ENCODE results near the gene UBL4B.
A peak's percentile ranks its signal among the peaks of the same experiment; 100 is the strongest.

UBL4B gene

DNA sequence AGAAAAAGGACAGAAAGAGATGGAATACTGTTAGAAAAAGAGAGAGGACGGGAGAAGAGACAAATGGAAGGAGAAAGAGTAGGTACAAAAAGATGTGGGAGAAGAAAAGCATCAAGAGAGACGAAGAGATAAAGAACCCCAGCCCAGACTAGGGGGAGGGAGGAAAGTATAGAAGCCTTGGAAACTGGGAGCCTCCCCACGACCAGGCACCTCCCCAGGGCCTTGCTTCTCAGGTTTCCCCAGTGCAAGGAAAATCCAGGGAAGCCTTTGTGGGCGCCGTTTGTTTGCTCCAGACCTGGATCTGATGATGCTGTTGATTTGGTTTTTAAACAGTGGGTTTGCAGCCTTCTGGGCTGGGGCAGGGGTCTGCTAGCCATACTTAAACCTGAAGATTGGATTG lies 26.6 kb upstream of the UBL4B start:
- no peak for DNase-seq (ENCODE audit: low read depth)

DNA sequence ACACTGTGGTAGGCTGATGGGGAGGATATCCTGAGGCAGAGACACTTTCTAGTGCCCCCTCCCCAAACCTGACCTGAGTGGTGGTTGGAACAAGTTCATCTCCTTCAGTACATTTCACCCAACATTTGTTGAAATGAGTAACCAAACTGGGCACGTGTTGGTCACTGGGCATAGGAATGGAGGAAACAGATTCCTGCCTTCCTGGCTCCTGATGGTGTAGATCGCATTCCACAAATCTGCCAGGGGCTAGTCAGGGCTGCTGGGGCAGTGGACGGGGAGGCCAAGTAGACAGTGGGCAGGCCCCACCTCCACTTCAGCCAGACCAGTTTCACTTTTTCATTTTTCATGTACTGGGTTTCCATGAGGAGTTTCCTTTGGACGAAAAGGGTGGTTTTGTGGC lies 25.3 kb upstream of the UBL4B start:
- DNase-seq (ENCODE audit: low read depth) = no peak

DNA sequence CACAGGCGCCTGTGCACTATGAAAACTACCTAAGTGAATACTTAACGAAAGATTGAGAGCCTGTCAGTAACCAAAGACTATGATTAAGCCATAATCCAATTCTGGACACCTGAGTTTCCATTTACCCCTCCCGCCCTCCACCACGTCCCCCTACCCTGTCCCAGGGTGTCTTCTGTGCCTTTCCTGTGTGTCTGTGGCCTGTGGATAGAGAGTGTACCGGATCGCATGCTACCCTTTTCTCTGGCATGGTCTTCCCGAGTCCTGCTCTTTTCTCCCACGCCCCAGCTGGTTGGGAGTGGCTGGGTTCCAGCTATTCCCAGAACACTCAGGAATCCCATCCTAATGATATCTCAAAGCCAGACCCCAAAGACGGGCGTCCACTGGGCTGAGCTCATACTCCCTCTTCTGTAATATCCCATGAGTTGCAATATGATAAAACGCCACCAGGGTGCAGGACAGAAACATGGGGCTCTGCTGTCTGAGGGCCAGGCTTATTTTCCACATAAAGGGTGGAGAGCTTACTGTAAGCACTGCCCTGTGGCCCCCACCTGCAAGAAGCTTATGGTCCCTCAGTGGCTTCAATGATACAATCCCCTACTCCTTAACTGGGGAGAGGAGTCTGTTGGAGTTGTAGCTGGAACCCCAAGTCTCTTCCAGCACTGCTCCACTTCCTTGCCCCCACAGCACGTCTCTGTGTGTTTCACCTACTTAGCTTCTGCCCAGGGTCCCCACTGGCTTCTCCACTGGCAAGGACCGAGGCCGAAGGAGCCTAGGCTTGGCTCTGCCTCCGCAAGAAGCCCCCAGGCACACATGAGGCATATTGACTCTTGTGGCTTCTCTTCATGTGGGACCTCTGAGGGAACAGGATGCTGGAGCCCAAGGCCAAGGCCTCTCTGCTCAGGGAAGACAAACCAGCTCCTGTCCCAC lies 24.2 kb upstream of the UBL4B start:
- peak; percentile 27 for DNase-seq (ENCODE audit: low read depth)

DNA sequence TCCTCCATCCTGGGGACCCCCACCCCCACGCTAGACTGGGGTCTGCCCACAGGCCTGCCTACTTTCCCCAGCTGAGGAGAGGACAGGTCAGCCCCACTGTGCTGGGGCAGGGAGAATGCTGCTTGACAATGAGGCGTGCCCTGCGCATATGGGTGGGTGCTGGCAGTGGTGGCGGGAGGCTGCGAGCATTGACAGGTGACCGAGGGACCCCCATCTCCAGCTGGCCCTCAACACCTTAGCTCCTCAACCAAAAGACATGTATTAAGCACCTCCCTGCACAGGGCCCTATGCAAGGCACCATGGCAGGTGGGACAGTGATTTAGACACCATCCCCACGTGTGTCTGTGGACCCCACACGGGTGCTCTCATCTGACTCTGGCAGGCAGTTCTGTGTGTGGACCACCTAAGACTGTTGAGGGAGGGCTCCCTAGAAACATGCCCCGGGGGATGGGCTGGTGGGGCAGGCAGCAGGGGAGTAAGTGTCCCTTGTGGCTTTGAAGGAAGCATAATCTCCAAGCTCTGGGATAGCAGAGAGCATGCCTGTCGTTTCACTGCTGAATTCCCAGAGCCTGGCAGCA lies 23.4 kb upstream of the UBL4B start:
- no peak for DNase-seq (ENCODE audit: low read depth)

DNA sequence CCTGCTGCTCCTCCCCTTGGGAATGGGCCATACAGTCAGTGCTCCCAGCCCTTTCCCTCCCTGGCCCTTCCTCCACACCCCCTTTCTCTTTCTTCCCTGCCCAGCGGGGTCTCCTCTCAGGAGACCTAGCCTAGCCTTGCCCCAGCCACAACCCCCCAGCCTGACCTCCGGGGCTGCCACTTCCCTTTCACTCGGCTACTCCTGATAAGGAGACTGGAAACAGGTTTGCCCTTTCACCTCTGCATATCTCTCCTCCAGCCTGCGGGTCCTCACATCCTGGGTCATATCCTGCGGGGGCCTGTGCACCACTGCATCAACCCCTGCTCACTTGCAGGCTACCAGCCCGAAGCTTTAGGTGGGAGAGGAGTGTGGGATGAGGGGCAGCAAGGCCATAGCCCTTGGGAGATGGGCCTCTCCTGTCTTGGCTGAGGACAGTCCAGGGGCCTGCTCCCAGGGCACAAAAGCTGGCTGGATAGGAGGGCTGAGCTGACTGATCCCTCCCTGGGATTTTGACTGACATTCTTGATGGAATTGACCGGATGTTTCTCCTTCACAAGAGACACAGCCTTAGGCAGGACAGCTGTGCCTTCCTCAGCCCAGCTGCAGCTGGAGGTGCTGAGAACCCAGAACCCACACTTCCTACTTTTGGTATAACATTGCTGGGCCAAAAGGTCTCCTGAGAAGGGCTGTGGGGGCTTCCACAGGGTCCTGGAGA lies 22.5 kb upstream of the UBL4B start:
- DNase-seq (ENCODE audit: low read depth) = no peak

DNA sequence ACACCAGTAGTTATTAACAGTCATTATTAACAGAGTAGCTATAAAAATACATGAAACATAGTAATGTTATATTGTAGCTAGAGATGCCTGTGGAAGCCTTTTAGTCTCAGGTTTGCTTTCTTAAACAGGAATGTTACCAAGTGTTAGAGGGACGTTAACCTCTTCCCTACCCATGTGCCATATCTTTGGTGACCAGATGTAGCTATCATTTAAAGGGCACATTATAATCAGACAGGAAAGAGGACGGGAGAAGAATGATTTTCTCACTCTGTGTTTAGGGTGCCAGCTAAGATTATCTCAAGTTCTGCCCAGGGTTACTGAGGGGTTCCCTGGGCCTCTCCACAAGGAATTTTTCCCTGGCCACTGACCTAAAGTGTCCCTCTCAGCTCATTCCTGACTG lies 20.9 kb upstream of the UBL4B start:
- no peak for DNase-seq (ENCODE audit: low read depth)

DNA sequence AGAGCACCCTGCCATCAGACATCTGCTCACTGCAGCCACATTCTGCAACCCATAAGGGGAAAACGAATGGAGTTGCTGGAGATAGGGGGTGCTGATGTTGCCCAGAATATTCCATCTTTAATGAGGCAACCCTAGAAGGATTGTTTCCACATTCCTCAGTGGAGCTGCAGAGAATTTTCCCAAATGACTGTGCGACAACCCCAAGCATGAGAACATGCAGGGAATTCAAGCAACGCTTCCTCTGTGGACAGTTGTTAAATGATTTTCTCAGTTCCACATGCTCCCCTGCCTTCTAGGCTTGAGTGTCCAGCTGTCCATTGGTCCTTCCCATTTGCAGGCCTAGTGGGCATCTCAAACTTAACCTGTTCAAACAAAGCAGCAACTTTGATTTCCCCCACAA lies 20.5 kb upstream of the UBL4B start:
- DNase-seq (ENCODE audit: low read depth) = no peak

DNA sequence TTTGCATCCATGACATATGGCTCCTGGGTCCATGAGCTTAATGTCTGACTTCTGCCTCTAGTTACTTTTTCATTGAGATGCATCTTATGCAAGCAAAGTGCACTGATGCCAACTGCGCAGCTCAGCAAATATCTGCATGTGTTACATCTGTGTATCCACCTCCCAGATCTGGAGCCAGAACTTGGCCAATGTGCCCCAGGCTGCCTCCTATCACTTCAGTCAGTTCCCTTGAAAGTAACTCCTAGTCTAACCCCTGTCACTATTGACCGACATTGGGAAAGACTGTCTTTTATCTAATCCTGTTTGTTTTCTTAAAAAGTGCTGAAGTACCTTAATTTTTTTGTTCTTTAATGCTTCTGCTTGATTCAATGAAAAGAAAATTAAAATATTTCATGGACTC lies 19.3 kb upstream of the UBL4B start:
- no peak for DNase-seq (ENCODE audit: low read depth)

DNA sequence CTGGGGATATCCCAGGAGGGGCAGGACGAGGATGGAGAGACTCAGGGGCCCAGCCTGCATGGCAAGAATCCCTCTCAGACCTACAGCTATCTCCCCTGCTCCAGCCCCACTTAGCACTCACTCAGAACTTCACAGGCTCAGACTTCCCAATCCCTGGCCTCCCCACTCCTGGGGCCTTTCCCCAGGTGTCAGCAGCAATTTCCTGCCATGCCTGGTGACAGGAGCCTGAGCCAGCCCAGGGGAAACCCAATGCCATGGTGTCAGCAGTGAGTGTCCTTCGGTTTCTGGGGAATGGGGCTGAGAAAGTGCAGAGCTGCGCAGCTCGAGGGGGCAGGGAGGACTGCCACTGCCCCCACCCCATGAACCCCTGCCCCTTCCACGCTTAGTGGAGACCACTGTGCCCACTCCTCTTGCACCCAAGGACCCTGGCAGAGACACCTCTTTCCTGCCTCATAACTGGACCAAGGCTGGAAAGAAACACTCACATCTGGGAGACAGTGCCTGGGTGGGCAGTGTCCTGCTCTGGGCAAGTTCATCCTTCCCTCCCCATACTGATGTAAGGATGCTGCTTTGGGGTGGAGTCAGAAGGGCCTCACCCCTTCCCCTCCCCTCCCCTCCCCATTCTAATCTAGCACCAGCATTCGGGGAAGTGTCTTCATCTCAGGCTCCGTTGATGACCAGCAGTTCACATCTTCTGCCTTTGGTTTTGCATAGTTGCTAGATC lies 17.1 kb upstream of the UBL4B start:
- no peak for DNase-seq (ENCODE audit: low read depth)

DNA sequence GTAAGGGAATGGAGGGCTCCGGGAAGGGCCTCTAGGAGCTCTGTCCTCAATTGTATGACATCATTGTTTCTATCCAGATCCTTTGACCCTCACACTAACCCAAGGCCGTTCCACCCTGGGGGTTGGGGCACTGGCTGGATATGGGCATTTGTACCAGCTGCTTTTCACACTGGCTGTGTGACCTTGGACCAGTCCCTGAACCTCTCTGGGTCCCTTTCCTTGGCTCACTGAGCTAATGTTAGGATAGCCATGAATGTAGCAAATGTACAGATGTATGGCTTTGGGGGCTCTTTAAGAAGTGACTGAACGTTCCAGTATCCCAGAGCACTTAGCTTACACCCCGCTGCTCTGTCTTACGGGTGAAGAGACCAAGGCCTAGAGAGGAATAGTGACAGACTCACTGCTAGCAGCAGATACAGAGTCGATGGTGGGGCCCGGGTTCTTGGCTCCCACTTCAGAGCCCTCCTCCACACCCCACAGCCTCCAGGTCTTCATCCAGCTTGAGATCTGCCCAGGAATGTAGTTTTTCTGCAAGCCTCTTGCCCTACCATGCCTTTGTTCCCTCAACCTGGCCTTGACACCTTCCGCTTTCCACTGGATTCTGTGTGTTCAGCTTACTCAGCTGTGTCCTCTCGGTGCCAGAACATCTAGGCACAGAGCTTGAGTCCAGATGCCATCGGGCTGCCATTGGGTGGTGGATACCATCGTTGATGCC lies 14.6 kb upstream of the UBL4B start:
- no peak for DNase-seq (ENCODE audit: low read depth)

DNA sequence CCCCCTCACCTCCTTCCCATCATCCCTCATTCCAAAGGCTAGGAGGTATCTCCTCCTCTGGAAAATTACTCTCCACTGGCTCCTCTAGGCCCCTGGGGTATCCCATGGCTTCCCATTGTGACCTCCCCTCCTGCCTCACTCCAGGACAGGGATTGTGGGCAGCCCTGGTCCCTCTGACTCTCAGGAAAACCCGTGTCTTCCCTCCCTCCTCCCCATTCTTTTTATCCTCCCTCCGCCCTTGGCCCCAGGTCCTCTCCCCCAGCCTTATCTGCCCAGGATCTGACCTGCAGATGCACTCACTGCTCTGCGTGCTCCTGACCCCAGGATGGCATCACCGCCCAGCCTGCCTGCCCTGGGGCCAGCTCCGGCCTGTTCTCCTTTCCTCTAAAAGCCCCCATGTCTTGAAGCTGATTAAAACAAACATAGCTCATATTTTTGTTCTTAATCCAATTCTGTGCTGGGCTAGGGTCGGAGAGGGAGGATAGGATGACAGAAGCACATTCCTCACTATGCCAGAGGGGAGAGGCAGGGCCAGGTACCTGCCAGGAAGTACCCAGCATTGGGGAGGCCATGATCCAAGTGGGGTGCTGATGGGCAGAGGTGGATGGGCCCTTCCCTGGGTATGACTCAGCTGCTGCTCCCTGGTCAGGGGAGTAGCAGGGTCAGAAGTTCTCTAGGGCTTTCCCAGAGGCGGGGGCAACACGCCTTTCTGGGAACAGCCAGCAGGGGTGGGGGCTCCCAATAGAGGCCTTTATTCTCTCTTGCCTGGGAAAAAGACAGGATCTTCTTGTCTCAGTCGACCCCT lies 13.8 kb upstream of the UBL4B start:
- DNase-seq (ENCODE audit: low read depth) = no peak

DNA sequence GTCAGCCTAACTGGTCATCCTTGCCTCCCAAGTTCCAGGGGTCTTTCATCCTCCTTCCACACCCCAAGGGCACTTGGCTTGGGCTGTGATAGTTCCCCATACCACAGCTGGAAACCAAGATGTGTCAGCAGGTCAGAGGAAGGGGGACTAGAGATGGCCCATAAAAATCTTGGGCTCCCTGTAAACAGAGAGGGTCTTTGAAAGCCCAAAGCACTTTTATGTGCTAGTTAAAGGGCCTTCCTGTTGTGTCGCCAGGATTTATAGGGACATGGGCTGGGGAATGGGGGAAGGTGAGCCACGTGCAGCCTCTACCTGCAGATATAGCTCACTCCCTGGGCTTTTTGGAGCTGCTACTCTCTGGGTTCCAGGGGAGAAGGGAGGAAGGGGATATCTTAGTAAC lies 11.9 kb upstream of the UBL4B start:
- DNase-seq (ENCODE audit: low read depth) = no peak

DNA sequence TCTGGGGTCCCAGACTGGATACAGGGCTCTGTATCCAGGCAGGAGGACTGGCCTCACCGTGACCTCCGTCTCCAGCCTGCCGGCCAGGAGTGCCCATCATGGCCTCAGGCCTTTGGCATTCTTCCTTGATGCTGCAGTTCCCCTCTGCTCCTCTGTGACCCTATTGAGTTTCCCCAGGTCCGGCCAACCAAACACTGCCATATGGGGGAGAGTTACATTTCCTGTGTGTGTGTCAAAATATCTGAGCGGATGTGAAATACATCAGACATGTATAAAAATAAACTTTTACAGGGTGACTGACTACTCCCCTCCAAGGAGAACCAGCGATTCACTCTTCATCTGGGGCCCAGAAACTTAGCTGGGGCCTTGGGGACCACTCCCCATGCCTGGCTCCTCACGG lies 10.2 kb upstream of the UBL4B start:
- no peak for DNase-seq (ENCODE audit: low read depth)

DNA sequence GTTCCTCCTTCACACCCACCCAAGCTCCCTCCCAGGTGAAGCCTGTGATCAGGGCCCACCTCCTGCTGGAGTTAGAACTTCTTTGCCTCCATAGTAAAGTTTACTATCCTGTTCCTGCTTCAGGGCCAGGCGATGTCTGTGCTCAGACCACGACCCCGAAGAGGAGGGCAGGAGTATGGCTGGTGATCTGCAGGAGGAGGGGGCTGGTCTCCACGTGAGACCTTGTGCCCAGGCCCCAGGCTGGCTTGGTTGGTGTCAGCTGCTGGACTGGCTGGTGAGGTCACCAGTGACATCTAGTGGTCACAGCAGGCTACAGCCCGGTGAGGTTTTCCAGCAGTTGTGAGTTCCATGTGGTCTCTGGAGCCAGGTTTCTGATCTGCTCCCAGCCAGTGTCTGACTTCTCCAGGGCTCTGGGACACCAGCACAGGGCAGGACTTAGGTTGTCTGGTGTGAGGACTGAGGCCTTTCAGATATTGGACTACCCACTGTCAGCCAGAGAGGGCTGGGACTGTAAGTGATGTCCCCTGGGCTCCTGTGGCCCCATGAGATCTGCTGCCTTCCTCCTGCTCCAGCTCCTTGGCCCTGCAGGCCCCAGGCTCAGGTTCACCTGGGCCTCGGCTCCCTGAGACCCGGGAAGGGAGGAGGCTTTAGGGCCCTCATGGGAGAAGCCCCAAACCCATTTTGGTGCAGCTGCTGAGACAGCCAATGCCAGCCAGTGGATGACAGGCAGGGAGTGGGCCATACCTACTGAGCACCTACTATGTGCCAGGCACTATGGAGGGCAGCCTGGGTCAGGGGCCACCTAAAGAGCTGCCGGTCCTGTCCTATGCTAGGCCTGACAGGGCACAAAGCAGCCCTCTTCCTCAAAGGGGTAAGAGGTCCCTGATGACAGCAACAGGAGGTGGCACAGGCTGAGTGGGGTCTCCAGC lies 6.0 kb upstream of the UBL4B start:
- peak; percentile 30 for DNase-seq (ENCODE audit: low read depth)

DNA sequence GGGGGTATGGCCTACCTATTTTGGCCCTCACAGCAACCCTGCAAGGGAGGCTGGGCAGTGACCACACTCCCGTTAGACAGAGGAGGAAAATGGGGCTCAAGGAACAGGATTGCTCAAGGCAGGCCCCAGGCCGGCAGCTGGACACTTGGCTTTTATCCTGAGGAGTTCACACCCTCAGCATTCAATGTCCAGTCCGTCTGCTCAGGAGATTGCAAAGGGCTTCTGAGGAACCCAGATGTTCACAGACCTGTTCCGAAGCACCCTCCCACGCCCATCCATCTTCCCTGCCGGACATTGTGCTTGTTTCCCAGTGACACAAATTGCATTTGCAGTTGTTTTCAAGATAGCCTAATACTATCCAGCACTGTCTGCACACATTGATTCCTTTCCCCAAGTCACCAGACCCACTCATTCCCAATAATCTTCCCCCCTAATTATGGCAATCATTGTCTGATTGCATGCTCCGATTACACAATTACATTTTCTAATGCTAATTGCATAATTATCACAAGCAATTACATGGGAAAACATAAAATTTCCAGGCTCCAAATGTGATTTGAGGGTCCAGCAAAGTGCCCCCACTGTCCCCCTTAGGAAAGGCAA lies 4.3 kb upstream of the UBL4B start:
- no peak for DNase-seq (ENCODE audit: low read depth)

DNA sequence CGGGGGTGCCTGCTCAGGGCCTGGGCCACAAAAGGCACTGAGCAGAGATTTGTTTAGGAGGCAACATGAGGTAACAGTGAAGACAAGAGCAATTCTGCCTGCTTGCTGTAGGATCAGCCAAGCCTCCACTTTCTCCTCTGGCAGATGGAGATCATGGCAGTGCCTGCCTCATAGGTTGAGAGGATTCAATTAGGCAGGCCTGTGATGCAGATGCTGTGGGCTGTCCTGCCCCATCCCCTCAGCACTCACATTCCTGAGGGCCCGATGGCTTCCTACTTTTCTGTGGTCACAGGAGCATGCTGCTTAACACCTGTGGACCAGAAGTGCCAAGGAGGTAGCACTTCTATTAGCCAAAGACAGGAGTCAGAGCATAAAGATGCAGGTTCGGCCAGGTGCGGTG lies 1.2 kb upstream of the UBL4B start:
- DNase-seq (ENCODE audit: low read depth) = no peak

DNA sequence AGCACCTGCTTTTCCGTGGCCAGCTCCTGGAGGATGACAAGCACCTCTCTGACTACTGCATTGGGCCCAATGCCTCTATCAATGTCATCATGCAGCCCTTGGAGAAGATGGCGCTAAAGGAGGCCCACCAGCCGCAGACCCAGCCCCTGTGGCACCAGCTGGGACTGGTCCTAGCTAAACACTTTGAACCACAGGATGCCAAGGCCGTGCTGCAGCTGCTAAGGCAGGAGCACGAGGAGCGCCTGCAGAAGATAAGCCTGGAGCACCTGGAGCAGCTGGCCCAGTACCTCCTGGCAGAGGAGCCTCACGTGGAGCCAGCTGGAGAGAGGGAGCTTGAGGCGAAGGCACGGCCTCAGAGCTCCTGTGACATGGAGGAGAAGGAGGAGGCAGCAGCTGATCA lies 413 bp downstream of the UBL4B start:
- DNase-seq (ENCODE audit: low read depth) = no peak

DNA sequence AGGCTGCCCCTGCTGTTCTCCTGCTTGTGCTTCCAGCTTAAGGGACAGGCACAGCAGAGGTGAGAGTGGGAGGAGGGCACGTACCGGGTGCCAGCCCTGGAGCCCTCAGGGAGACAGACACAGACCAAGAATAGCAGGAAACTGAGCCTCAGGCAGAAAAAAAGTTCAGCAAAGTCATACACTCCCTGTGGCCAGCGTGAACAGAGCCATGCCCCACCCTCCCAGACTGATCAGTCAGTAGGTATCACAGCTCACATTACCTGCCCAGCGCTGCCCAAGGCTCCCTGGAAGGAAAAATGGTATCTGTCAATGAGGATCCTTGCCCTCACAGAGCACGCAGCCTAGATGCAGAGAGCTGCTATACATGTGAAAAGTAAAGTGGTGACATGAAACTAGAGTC lies 1.3 kb downstream of the UBL4B start:
- no peak for DNase-seq (ENCODE audit: low read depth)

DNA sequence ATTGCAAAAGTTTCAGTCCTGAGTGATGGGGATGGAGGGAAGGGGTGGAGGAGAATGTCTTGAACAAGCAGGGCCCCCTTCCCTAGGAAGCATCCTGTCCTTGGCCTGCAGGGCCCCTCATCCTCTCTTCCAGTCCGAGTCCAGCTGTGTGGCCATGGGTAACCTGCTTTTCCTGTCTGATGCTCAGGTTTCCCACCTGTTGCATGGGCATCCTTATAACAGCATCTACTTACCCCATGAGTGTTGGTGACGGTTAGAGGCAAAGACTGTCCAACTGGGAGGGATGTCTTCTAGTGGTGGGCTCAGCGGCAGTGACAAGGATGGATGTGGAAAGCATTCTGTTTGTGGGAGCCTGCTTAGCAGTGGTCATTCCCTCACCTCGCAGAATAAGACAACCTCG lies 1.9 kb downstream of the UBL4B start:
- no peak for DNase-seq (ENCODE audit: low read depth)

DNA sequence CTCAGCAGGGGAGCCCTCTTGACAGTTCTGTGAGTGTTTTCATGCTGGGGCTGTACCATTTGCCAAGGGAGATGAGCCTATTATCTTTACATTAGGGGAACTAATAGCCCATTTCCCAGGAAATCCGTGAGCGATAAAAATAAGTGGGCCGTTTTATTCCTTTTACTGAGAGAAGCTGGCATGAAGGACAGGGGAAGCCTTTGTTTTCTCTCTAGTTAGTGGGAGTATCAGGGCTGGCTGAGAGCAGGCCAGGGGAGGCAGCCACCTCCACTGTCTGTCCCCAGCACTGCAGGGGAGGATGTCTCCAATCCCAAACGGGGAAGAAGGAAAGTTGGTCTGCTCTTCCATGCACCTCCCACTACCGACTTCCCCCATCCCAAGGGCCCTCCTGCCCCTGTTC lies 2.5 kb downstream of the UBL4B start:
- DNase-seq (ENCODE audit: low read depth) = no peak

Measured in stimulated activated CD8-positive, alpha-beta memory T cell treated with anti-CD3 and anti-CD28 coated beads, Interleukin-12 subunit alpha, Interleukin-12 subunit beta, amount 100 ng/mL, for 1 hour (primary cell).